ENCODE data around the gene PHF20.

The PHF20 gene

GRCh38 chr20:35833241-35833640 lies 61.4 kb downstream of the PHF20 start:
- no peaks in the 10 kb centered on the region for H3K27me3 ChIP-seq (replicated peaks; ENCODE audit: insufficient read depth, low read length)
- no peaks in the 10 kb centered on the region for H3K4me1 ChIP-seq (ENCODE audit: low read length)
- H3K79me2 ChIP-seq (ENCODE audit: low read length) = peaks cover 19% of the 10 kb centered on the region
- no peak overlapping the region for H3K4me3 ChIP-seq (ENCODE audit: low read length)
- no peaks in the 10 kb centered on the region for H3K36me3 ChIP-seq (replicated peaks; ENCODE audit: insufficient read depth, low read length)
- H4K20me1 ChIP-seq (ENCODE audit: insufficient read depth, low read length) = no peaks in the 10 kb centered on the region
- no peaks in the 10 kb centered on the region for H3K9me3 ChIP-seq (replicated peaks; ENCODE audit: insufficient read depth, low read length)
- no peak overlapping the region for H3K27ac ChIP-seq (ENCODE audit: low read length)
- no peak for DNase-seq
- TF ChIP-seq CTCF (IDR thresholded peaks at IDR 0.05; ENCODE audit: low read length) (no peak), EZH2phosphoT487 (IDR thresholded peaks at IDR 0.05; ENCODE audit: low read length) (no peak), EZH2 (optimal IDR thresholded peaks at IDR 0.05; ENCODE audit: low read depth, low read length) (no peak)
- H3K4me2 ChIP-seq (ENCODE audit: low read depth, low read length) = no peak overlapping the region
- no peaks in the 10 kb centered on the region for H3F3A ChIP-seq (ENCODE audit: insufficient read depth, low read length)
- H3K9me2 ChIP-seq (replicated peaks; ENCODE audit: insufficient read depth, low read length) = no peaks in the 10 kb centered on the region
- no peak overlapping the region for H3K9ac ChIP-seq (ENCODE audit: low read length)
- H2AFZ ChIP-seq (ENCODE audit: low read length) = no peak overlapping the region

GRCh38 chr20:35837577-35838195 lies 65.9 kb downstream of the PHF20 start:
- Histone ChIP-seq H3K36me3 (replicated peaks; ENCODE audit: insufficient read depth, low read length) (no peaks in the 10 kb centered on the region), H2AFZ (ENCODE audit: low read length) (no peak overlapping the region), H3F3A (ENCODE audit: insufficient read depth, low read length) (no peaks in the 10 kb centered on the region), H3K9ac (ENCODE audit: low read length) (no peak overlapping the region), H3K4me3 (ENCODE audit: low read length) (no peak overlapping the region), H3K79me2 (ENCODE audit: low read length) (peaks cover 17% of the 10 kb centered on the region), H3K27ac (ENCODE audit: low read length) (no peak overlapping the region), H3K4me2 (ENCODE audit: low read depth, low read length) (no peak overlapping the region), H3K9me3 (replicated peaks; ENCODE audit: insufficient read depth, low read length) (no peaks in the 10 kb centered on the region), H3K4me1 (ENCODE audit: low read length) (no peaks in the 10 kb centered on the region), H3K9me2 (replicated peaks; ENCODE audit: insufficient read depth, low read length) (no peaks in the 10 kb centered on the region), H4K20me1 (ENCODE audit: insufficient read depth, low read length) (no peaks in the 10 kb centered on the region), H3K27me3 (replicated peaks; ENCODE audit: insufficient read depth, low read length) (no peaks in the 10 kb centered on the region)
- no peak for DNase-seq
- TF ChIP-seq CTCF (IDR thresholded peaks at IDR 0.05; ENCODE audit: low read length) (no peak), EZH2phosphoT487 (IDR thresholded peaks at IDR 0.05; ENCODE audit: low read length) (no peak), EZH2 (optimal IDR thresholded peaks at IDR 0.05; ENCODE audit: low read depth, low read length) (no peak)

- peaks cover 15% of the 10 kb centered on the region for H3K79me2 ChIP-seq (ENCODE audit: low read length)
- no peaks in the 10 kb centered on the region for H3K9me2 ChIP-seq (replicated peaks; ENCODE audit: insufficient read depth, low read length)
- H3K9ac ChIP-seq (ENCODE audit: low read length) = no peak overlapping the region
- H2AFZ ChIP-seq (ENCODE audit: low read length) = no peak overlapping the region
- H3K27me3 ChIP-seq (replicated peaks; ENCODE audit: insufficient read depth, low read length) = no peaks in the 10 kb centered on the region
- no peaks in the 10 kb centered on the region for H4K20me1 ChIP-seq (ENCODE audit: insufficient read depth, low read length)
- no peaks in the 10 kb centered on the region for H3K9me3 ChIP-seq (replicated peaks; ENCODE audit: insufficient read depth, low read length)
- no peak for TF ChIP-seq EZH2phosphoT487 (IDR thresholded peaks at IDR 0.05; ENCODE audit: low read length)
- TF ChIP-seq CTCF (IDR thresholded peaks at IDR 0.05; ENCODE audit: low read length) = no peak
- no peak for TF ChIP-seq EZH2 (optimal IDR thresholded peaks at IDR 0.05; ENCODE audit: low read depth, low read length)
- H3K36me3 ChIP-seq (replicated peaks; ENCODE audit: insufficient read depth, low read length) = no peaks in the 10 kb centered on the region
- DNase-seq = no peak
- no peak overlapping the region for H3K4me3 ChIP-seq (ENCODE audit: low read length)
- no peak overlapping the region for H3K27ac ChIP-seq (ENCODE audit: low read length)
- no peaks in the 10 kb centered on the region for H3F3A ChIP-seq (ENCODE audit: insufficient read depth, low read length)
- no peak overlapping the region for H3K4me2 ChIP-seq (ENCODE audit: low read depth, low read length)
- no peaks in the 10 kb centered on the region for H3K4me1 ChIP-seq (ENCODE audit: low read length)
These were observed 66.4 kb downstream of the PHF20 start for GRCh38 chr20:35838205-35838604.
